Stimulated activated CD4-positive, alpha-beta T cell treated with anti-CD3 and anti-CD28 coated beads, Interleukin-15, amount 100 ng/mL, for 24 hours (primary cell): ENCODE data around the gene S100A12.

ENCODE experiments used
- DNase-seq: peaks from one replicate; pipeline ENCODE4 v3.0.0-alpha.2; 2020

Gene S100A12

DNA sequence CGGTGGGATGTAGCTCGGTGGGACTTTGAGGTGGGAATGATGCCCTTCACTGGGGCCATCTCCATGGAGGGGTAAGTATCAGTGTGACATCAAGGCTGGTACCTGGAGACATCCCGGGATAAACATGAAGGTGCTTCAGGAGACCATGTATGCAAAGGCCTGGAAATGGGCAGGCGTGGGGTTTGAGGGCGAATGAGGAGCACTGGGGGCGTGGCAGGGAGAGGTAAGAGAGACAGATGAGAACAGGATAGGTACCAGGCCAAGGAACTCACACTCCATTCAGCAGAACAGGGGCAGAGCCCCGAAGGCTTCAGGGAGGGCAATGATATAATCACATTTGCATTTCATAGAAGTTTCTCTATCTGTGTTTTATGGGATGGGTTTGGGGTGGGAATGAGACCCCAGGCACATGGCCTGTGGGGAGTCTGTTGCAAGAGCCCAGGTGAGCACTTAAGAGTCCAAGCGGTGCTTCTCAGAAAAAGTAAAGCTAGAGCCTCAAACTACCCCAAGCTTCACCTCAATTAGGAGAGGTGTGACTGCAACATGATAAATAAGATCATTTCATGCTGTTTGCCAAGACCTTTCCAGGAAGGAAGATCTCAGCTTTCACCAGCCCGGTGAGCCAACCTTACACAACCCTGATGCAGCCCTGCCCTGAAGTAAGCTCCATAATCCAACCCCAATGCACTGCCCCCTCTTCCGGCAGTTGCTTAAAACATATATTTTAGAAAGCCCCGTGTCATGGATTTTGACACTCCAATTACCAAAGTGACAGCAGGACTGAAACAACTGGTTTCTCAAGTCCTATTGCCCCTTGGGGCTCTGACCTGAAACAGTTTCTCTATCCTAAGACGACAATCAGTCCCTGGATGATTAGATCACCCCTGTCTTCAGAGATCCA lies 10.4 kb downstream of the S100A12 start:
- DNase-seq, result no peak

DNA sequence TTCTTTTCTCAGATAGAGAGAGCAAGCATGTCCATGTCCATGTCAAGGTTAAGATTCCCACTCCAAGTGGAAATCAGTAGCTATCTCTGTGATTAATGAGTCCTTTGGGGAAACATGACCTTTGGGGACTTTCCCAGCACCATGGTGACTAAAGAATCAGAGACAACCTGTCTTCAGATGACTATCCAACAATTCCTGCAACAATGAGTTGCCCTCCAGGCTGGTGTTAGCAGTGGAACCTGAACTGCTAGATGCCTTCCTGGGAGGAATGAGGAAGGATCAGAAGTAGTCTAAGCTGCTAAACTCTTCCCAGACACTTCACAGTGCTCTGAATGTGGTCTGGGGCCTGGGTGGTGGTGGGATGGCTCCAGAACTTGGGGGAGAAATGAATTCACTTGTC lies 11.3 kb downstream of the S100A12 start:
- no peak for DNase-seq

DNA sequence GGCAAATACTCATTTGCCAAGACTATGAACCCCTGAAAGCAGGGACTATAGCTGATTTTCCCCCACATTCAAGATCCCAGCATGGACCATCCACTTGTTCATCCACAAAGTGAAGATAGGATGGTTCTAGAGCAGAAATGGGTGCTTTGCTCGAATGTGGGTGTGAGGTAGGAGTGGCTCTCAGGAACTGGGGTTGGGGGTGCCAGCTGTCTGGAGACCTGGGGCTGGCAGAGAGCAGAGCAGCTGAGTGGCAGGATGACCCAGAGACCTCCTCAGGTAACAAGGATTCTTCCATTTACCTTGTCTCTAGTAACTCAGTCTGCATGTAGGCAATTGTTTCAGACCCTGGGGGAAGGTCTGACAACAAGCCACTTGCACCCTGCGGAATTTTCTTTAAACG lies 11.8 kb downstream of the S100A12 start:
- no peak for DNase-seq

DNA sequence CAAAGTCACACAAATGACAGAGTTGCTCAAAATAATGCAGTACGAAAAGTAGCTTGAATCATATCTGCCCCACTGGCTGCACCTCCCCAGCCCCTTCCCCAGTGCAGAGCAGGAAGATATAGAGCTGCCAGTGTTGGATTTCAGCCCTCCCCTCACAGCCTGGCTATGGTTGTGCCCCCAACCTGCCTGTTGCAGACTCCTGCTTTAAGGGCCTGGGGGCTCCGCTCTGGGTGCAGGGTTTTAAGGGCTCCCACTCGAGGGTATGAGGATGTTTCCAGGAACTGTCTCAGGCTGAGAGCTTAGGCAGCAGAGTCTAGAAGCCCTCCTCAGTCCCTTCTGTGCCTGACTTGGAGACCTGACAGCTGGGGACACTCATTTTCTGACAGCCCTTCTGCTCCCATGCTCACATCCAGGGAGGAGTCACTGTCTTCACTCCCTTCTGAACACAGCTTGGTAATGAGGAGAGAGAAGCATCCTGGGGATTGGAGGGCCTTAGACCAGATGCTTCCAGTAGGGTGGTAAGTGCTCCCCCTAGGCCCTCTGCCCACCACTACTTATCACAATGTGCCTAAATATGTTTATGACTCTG lies 13.1 kb downstream of the S100A12 start:
- DNase-seq, result no peak

DNA sequence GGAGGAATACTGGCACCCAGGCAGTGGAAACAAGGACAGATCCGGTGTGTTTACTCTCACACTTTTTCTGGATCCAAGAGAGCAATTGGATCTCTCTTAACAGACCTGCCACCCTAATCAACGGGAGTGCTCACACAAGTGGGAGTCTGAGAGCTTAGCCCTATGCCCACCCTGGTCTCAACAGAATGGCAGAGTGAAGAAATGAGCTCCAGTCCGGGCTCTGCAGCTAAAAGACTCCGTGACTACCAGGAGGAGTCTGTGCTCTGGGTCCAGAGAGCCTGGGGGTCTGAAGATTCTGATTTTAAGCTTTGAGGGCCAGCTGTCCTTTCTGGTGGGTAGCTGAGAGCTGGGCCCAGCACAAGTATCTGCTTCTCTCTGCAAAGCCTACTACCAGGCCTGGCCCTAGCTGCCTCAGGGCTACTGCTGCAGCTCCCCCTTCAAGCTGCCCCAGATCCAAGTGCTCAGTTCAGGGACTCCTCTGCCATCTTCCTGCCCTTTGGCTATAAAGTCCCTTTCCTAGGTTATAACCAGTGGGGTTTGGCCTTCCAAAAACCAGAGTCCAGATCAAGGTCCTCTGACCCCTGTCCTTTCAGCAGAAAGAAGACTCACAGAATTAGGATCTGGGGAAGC lies 13.8 kb downstream of the S100A12 start:
- no peak for DNase-seq

DNA sequence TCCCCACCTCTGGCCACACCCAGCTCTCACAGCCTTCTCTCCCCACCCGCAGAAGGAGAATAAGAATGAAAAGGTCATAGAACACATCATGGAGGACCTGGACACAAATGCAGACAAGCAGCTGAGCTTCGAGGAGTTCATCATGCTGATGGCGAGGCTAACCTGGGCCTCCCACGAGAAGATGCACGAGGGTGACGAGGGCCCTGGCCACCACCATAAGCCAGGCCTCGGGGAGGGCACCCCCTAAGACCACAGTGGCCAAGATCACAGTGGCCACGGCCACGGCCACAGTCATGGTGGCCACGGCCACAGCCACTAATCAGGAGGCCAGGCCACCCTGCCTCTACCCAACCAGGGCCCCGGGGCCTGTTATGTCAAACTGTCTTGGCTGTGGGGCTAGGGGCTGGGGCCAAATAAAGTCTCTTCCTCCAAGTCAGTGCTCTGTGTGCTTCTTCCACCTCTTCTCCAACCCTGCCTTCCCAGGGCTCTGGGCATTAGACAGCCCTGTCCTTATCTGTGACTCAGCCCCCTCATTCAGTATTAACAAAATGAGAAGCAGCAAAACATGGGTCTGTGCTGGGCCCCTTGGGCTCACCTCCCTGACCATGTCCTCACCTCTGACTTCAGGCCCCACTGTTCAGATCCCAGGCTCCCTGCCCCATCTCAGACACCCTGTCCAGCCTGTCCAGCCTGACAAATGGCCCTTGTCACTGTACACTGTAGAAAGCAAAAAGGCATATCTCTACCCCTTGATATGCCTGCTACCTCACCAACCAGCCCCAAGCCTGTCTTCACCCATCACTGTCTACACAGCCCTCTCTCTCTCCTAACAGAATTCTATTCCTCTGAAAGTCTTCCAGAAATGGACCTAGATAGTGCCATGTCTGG lies 14.6 kb downstream of the S100A12 start:
- no peak for DNase-seq

DNA sequence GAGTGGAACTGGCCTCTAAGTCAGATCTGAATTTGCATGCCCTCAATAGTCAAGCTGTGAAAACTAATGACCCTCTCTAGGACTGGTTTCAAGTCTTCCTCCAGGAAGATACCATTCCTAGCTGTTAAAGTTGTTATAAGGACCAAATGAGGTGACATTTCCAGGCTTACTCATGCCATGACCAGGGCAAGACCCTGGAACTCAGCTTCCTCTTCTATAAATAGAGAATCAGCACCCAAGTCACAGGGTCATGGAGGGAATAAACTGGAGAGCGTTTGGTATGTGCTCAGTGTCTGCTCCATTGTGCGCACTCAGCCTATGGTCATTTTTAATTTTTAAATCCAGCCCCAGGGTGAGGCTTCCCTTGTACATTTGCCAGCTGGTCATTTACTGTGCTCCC lies 15.2 kb downstream of the S100A12 start:
- DNase-seq, result no peak

DNA sequence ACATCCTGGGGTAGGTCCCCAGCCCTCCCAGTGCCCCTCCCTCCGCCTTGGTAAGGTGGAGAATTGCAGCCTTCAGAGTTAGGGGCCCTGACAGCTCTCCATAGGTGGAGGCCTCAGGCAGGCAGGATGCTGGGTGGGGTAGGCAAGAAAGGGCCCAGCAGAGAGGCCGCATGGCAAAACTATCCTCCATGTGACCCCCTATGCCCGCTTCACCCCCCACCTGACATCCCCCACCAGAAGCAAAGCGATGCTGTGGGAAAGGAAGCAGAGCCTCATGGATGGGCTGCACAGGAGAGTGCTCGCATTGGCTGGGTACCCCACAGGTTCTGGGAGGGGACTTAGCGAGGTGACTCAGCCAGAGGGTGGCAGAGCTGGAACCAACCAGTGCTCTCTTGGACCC lies 16.2 kb downstream of the S100A12 start:
- no peak for DNase-seq

DNA sequence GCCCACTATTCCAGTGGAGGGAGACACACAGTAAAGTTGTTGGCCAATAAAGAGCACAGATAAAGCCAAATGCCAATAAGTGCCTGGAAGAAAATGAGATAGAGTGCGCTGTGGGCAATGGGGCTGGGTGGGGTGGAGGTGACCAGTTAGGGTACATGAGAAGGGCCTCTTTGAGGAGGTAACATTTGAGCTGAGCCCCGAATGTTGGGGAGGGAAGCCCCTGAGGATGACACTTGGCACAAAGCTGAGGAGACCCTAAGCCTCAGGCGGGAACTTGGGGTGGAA lies 16.8 kb downstream of the S100A12 start:
- DNase-seq, result no peak

DNA sequence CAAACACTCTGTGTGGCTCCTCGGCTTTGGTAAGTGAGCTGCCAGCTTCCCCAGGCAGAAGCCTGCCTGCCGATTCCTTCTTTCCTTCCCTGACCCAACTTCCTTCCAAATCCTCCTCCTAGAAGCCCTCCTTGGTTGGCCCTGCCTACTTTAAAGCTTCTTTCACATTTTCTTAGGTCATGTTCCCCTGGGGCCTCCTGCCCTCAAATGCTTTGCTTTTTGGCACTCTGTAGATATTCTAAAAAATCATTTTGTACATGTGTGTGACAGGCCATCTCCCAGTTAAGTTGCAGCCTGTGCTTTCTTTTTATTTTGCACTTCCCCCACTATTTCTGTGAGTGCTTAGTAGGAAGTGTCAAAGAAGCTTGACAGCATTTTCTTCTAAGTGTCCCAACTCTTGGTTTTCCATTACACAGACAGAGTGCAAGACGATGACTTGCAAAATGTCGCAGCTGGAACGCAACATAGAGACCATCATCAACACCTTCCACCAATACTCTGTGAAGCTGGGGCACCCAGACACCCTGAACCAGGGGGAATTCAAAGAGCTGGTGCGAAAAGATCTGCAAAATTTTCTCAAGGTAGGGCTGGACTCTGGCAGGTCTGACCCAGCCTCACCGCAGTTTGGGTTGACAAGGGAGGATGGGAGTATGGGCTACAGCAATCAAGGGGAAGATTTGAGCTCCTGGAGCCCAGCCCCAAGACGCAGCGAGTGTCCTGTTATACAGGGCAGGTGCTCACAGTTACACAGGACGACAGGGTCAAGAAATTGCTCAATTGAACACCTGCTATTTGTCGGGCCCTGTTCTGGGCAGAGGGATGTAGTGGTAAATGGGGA lies 17.3 kb downstream of the S100A12 start, which contains the start of gene S100A9:
Gene S100A9 (plus strand): TSS at position 2 of the 838 bp plus-strand sequence. CDS start 430 bp downstream, at position 432.
- no peak for DNase-seq

DNA sequence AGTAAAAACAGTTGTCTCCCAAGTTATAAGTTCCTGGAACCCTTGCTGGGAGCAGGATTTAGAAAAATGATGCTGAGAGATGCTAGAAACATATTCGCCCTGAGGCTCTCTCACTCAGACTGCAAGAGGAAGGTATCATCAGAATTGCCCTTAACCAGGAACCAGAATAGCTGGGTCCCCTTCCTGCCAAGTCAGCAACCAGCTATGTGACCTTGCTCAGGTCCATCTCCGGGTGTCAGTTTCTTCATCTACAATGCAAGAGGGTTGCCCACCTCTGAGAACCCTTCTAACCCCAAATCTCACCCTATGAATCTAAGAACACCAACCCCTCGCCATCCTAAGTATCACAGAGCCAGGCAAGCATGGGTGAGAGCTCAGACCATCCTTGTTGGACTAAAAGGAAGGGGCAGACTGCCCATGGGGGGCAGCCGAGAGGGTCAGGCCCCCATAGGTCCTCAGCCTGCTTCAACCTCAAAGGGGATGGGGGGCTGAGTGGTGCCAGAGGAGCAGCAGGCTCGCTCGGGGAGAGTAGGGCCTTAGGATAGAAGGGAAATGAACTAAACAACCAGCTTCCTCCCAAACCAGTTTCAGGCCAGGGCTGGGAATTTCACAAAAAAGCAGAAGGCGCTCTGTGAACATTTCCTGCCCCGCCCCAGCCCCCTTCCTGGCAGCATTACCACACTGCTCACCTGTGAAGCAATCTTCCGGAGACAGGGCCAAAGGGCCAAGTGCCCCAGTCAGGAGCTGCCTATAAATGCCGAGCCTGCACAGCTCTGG lies 18.2 kb downstream of the S100A12 start:
- no peak for DNase-seq

DNA sequence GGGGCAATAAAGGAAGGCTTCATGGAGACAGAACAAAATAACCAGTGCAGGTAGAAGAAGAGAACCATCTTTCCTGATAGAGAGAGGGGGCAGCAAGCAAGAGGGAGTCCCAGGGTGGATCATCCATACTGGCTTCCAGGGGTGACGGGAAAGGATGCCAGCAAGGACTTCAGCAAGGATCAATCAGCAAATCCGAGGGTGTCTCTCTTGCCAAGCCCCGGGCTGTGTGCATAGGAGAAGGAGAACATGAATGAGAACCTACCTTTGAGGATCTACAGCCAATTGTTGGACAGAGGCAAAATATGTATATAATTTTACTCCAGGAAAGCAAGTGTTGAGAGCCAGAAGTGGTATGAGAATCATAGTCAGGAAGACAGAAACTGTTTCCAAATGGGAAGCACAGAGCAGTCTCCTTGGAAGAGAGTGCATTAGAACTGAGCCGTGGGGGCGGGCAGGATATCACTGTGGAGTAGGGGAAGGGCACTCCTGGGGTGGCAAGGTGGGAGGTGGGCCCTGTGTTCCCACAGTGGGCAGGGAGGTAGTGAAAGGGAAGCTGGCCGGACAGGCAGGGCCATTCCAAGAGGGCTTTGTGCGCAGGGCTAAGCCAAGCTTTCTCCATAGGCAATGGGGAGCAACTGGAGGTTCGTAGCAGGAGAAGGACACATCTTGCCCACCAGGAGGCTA lies 18.9 kb downstream of the S100A12 start:
- no peak for DNase-seq

DNA sequence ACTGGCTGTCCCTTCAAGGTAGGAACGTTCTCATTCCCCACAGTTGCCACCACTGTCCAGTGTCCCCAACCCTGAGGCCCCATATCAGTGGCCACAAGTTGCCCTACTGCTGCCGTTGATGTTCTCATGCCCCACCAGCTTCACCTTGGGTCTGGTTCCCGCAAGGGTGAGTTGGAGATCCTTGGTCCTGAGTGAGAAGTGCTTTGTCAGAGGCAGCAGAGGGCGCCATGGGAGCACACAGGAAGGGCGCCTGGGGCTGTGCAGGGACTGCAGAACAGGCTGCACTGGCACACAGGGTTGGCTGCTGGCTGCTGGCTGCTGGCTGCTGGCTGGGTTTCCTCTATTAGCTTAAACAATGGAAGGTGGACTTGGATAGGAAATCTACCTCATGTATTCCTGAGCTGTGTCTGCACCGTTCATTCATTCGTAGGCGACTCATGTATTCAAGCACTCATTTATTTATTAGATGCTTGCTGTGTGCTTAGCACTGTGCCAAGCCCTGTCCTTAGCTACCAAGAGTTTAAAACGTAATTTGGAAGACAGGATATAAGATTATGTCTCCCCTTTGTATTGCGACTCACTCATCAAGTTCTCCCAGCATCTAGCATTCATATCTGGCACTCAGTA lies 19.9 kb downstream of the S100A12 start:
- peak; percentile 58 for DNase-seq

DNA sequence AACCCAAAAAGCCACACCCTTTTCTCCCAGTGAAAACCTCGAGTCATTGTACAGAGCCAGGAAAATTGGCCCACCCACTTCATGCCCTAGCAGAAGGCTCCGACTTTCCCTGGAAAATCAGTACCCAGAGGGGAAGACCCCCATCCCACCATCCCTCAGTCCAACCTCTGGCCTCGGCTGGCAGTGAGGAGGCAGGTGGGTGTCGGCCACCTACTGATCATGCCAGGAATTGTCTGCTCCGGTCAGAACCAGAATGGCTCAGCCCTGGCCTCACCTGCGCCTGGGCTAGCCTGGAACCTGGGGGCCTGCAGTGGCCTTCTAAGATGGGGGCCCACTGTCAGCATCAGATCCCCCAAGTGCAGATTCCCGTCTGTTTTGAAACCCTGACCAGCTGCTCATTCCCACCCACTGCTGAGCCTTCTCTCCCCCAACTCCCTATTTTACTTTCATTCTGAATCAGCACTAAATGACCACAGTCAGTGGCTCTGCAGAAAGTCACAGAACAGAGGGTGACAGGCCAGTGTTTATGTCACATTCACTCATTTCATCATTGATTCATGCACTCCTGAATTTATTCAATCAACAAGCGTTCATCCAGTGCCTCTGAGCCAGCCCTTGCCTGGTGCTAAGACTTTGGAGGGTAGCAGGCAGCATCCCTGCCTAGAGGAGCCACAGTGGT lies 20.8 kb downstream of the S100A12 start:
- DNase-seq, result no peak

DNA sequence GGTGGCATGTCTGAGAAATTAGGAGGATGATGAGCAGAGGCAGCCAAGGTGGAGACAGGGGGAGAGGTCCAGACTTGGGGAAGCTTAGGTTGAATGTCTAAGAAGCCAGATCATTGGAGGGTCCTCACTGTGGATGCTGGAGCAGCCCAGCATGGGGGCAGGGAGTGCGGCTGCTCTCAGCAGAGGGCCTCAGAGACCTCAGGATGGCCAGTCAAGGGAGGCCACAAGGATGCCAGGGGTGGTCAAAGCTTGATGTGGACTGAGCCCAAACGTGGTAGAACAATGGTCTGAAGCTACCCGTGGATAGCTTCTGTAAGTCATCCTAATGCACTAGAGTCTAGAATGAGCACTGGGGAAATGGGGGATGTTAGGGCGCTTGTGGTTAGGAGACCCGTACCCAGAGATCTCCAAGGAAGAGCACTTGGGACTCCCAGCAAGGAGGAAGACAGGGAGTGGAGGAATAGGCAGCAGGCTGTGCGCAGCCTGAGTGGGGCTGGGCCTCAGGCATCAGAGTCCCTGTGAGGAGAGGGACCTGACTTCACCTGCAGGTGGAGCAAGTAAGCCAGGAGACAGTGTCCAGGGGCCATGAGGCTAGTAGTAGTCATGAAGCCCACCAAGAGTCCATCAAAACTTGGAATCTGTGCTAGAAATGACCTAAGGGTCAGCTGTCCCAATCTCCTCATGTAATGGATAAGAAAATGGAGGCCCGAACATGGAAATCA lies 22.0 kb downstream of the S100A12 start:
- DNase-seq, result no peak

DNA sequence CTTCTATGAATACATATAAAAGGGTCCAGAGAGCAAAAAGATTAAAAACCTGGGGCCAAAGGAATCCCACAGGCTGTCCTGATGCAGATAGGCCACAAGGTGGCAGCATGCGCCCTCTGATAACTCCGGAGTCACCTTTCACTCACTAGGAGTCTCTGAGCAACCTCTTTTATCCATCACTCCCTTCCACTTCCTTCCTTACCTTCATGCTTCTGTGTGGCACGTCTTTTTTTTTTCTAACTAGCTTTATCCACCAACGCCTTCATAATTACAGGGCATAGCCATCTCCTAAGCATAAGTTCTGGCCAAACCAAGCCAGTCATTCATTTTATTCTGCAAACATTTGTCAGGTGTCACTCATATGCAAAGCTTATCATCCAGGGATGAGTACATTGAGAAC lies 22.9 kb downstream of the S100A12 start:
- DNase-seq, result peak; percentile 73

DNA sequence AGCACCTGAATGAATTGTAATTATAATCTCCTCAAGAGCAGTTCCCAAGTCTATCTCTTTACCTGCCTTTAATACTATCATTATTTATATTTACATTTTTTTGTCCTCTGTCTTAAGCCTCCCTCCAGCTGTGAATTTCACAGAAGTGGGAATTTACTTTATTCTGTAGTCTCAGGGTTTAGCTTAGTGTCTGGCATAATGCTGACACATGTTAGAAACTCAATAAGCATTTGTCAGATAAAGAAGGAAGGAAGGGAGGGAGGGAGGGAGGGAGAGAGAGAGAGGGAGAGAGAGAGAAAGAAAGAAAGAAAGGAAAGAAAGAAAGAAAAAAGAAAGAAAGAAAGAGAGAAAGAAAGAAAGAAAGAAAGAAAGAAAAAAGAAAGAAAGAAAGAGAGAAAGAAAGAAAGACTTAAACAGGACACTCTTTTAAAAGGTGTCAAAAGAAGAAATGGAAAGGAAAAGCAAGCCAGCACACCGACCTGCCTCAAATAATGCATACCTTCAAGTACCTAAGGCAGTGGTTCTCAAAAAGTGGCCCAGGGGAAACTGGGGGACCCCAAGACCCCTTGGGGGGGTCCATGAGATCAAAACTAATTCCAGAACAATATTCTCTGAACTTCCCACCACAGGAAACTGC lies 25.0 kb downstream of the S100A12 start:
- no peak for DNase-seq
